ENCODE measurements around the gene PUM2. TPM values are rescaled to one million over a fixed set of nuclear protein-coding genes. Genes with fewer than 3 reads are reported as not detected.
"Not testable (repeated sequence)": the region's sequence is repeated elsewhere in the genome, so short reads cannot be mapped to it uniquely, and the experiment has no call there.

PUM2 gene
- polyA plus RNA-seq, 4 donors = 26.2 to 90.2 (median 31.9) TPM

DNA sequence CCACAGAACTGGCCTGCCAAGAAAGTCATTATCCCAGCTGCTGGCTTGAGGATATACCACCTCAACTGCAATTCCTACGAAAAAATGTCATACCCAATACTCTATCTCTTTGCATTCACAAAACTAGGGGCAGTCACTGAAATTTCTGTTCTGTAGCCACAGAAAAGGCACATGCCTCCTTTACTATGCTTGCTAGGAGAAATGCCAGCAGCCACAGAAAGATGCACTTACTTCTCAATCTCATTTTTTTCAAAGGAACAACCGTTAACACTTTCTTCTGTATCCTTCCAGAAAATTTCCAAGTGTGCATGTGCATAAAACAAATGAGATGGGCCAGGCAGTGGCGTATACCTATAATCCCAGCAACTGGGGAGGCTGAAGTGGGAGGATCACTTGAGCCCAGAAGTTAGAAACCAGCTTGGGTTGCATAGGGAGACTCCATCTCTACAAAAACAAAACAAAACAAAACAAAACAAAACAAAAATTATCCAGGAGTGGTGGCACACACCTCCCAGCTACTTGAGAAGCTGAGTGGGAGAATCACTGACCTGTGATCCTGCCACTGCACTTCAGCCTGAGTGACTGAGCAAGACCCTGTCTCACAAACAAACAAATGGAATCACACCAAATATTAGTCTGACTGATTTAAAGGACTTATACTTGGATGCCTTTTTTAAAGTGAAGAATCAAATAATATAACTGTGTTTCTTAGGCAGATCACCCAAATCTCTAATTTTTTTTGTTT is 22.4 kb upstream of the PUM2 start:
- WGBS, 3 donors = 57 to 68% (median 65%) methylated on average over 3 of the region's 3 CpGs
- Histone ChIP-seq H3K4me3 (ENCODE audit: low read depth in 1 of 3, low read length in 3 of 3) (no peak overlapping the region), H3K27ac (ENCODE audit: low read depth in 1 of 3, low read length in 2 of 3) (no peak overlapping the region), H3K9me3 (ENCODE audit: control insufficient read depth in 2 of 2, insufficient read depth in 1 of 2, low read depth in 1 of 2, low read length in 1 of 2) (peaks cover 0 to under 1% of the 10 kb centered on the region in 2 donors), H3K27me3 (ENCODE audit: control insufficient read depth in 3 of 3, insufficient read depth in 3 of 3, low read length in 3 of 3) (no peaks in the 10 kb centered on the region), H3K36me3 (ENCODE audit: control insufficient read depth in 3 of 3, insufficient read depth in 2 of 3, low read depth in 1 of 3, low read length in 3 of 3) (no peaks in the 10 kb centered on the region), H3K4me1 (ENCODE audit: control insufficient read depth in 3 of 3, insufficient read depth in 2 of 3, low read depth in 1 of 3, low read length in 2 of 3) (peaks cover 0 to 2% (median 0%) of the 10 kb centered on the region in 3 donors)
- DNase-seq = no peak
- no peak for FAIRE-seq

DNA sequence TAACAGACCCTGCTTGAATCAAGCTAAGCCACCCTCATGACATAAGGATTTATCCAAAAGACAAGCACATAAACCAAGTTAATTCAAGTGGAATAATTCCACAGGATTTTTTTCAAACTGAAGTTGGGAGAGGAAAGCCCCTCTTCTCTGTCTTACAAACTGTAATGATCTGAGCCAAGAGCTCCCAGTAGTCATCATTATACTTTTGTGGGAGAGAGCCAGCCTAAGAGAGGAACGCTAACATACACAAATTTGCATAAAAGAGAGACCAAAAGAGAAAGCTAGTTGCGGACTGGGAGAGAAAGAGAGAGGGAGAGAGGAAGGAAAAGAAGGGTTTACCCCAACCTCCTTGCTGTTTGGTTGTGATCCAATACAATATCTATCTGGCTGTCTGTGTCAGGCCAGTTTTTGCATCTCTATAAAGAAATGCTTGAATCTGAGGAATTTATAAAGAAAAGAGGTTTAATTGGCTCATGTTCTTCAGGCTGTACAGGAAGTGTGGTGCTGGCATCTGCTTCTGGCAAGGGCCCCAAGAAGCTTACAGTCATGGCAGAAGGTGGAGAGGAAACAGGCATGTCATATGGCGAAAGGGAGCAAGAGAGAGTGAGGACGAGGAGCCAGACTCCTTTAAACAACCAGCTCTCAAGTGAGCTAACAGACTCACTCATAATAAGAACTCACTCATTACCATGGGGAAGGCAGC is 20.8 kb upstream of the PUM2 start:
- H3K9me3 ChIP-seq (ENCODE audit: control insufficient read depth in 2 of 2, insufficient read depth in 1 of 2, low read depth in 1 of 2, low read length in 1 of 2) = peaks cover 0 to 8% of the 10 kb centered on the region in 2 donors
- peak overlapping the region in 1 of 3 donors; percentile 42 for H3K27ac ChIP-seq (ENCODE audit: low read depth in 1 of 3, low read length in 2 of 3)
- H3K27me3 ChIP-seq (ENCODE audit: control insufficient read depth in 3 of 3, insufficient read depth in 3 of 3, low read length in 3 of 3) = no peaks in the 10 kb centered on the region
- H3K4me3 ChIP-seq (ENCODE audit: low read depth in 1 of 3, low read length in 3 of 3) = no peak overlapping the region
- 66 to 79% (median 77%) methylated on average over 4 of the region's 4 CpGs for WGBS, 3 donors
- H3K36me3 ChIP-seq (ENCODE audit: control insufficient read depth in 3 of 3, insufficient read depth in 2 of 3, low read depth in 1 of 3, low read length in 3 of 3) = no peaks in the 10 kb centered on the region
- H3K4me1 ChIP-seq (ENCODE audit: control insufficient read depth in 3 of 3, insufficient read depth in 2 of 3, low read depth in 1 of 3, low read length in 2 of 3) = peaks cover 0 to 2% (median 0%) of the 10 kb centered on the region in 3 donors
- no peak for FAIRE-seq
- DNase-seq = no peak

DNA sequence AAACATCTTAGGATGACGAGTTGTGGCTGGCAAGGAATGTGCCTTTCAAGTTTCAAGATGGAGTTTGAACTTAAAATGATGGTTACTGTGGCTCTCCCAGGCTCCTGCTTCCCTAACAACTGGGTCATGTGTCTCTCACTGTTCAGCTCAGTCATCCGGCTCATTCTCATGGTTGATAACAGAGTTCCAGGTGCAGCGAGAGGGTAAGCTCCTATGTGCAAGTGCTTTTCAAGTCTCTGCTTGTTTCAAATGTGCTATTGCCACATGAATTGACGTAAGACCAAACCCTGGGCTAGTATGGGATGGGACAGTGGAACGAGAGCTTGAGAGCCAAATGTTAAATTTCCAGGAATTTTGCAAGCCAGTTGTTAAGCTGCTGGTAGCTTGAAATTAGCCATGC is 19.5 kb upstream of the PUM2 start:
- Histone ChIP-seq H3K4me1 (ENCODE audit: control insufficient read depth in 3 of 3, insufficient read depth in 2 of 3, low read depth in 1 of 3, low read length in 2 of 3) (peaks cover 0 to 2% (median 0%) of the 10 kb centered on the region in 3 donors), H3K4me3 (ENCODE audit: low read depth in 1 of 3, low read length in 3 of 3) (no peak overlapping the region), H3K36me3 (ENCODE audit: control insufficient read depth in 3 of 3, insufficient read depth in 2 of 3, low read depth in 1 of 3, low read length in 3 of 3) (no peaks in the 10 kb centered on the region), H3K27me3 (ENCODE audit: control insufficient read depth in 3 of 3, insufficient read depth in 3 of 3, low read length in 3 of 3) (no peaks in the 10 kb centered on the region), H3K27ac (ENCODE audit: low read depth in 1 of 3, low read length in 2 of 3) (no peak overlapping the region), H3K9me3 (ENCODE audit: control insufficient read depth in 2 of 2, insufficient read depth in 1 of 2, low read depth in 1 of 2, low read length in 1 of 2) (peaks cover 0 to 8% of the 10 kb centered on the region in 2 donors)
- DNase-seq = peak; percentile 37 to 72
- FAIRE-seq = no peak
- whole genome bisulfite sequencing, 3 donors = 21 to 44% (median 26%) methylated on average over 5 of the region's 5 CpGs

DNA sequence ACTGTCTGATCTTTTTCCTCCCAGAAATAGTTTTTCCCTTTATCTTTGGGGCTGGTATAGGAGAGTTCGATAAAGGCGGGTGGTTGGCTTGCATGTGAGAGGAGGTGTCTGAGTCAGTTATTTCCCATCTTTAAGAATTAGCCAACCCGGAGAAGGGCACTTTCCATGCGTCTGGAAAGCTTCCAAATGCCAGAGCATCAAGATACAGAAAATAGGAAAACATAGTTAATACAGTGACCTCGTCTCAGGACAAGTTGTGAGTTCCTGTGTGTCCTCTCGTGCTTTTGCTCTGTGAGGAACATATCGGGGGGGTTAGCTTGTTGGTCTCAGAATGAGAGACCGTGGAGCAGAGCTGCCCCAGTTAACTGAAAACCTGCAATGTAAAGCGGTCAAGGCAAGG is 18.7 kb upstream of the PUM2 start:
- peaks cover 0 to 8% of the 10 kb centered on the region in 2 donors for H3K9me3 ChIP-seq (ENCODE audit: control insufficient read depth in 2 of 2, insufficient read depth in 1 of 2, low read depth in 1 of 2, low read length in 1 of 2)
- H3K4me3 ChIP-seq (ENCODE audit: low read depth in 1 of 3, low read length in 3 of 3) = no peak overlapping the region
- no peaks in the 10 kb centered on the region for H3K36me3 ChIP-seq (ENCODE audit: control insufficient read depth in 3 of 3, insufficient read depth in 2 of 3, low read depth in 1 of 3, low read length in 3 of 3)
- FAIRE-seq = no peak
- WGBS, 3 donors = 78 to 93% (median 81%) methylated on average over 9 of the region's 9 CpGs
- no peak overlapping the region for H3K27ac ChIP-seq (ENCODE audit: low read depth in 1 of 3, low read length in 2 of 3)
- no peaks in the 10 kb centered on the region for H3K27me3 ChIP-seq (ENCODE audit: control insufficient read depth in 3 of 3, insufficient read depth in 3 of 3, low read length in 3 of 3)
- peaks cover 0 to 2% (median 0%) of the 10 kb centered on the region in 3 donors for H3K4me1 ChIP-seq (ENCODE audit: control insufficient read depth in 3 of 3, insufficient read depth in 2 of 3, low read depth in 1 of 3, low read length in 2 of 3)
- no peak for DNase-seq

DNA sequence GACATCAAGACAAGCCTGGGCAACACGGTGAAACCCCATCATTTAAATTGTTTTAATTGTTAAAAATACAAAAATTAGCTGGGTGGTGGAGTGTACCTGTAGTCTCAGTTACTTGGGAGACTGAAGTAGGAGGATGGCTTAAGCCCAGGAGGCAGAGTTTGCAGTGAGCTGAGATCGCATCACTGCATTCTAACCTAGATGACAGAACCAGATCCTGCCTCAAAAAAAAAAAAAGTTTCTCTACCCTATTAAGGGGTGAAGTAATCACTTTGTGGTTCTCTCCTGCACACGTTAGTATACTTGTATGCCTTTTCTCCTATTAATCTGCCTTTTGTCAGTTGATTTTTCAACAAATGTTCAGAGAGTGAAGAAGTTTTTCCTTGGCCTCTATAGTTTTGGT is 18.1 kb upstream of the PUM2 start:
- no peak overlapping the region for H3K4me3 ChIP-seq (ENCODE audit: low read depth in 1 of 3, low read length in 3 of 3)
- no peak for DNase-seq
- peaks cover 0 to 8% of the 10 kb centered on the region in 2 donors for H3K9me3 ChIP-seq (ENCODE audit: control insufficient read depth in 2 of 2, insufficient read depth in 1 of 2, low read depth in 1 of 2, low read length in 1 of 2)
- 85 to 87% (median 86%) methylated on average over 3 of the region's 3 CpGs for WGBS, 3 donors
- no peaks in the 10 kb centered on the region for H3K36me3 ChIP-seq (ENCODE audit: control insufficient read depth in 3 of 3, insufficient read depth in 2 of 3, low read depth in 1 of 3, low read length in 3 of 3)
- H3K4me1 ChIP-seq (ENCODE audit: control insufficient read depth in 3 of 3, insufficient read depth in 2 of 3, low read depth in 1 of 3, low read length in 2 of 3) = peaks cover 0 to 2% (median 0%) of the 10 kb centered on the region in 3 donors
- H3K27ac ChIP-seq (ENCODE audit: low read depth in 1 of 3, low read length in 2 of 3) = no peak overlapping the region
- no peaks in the 10 kb centered on the region for H3K27me3 ChIP-seq (ENCODE audit: control insufficient read depth in 3 of 3, insufficient read depth in 3 of 3, low read length in 3 of 3)
- FAIRE-seq = no peak

DNA sequence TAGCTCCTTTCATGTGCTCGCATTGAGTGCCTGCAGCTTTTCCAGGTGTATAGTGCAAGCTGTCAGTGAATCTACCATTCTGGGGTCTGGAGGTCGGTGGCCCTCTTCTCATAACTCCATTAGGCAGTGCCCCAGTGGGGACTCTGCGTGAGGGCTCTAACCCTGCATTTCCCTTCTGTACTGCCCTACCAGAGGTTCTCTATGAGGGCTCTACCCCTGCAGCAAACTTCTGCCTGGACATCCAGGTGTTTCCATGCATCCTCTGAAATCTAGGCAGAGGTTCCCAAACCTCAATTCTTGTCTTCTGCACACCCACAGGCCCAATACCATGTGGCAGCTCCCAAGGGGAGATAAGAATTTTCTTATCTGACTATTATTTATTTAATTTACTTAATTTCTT is 17.3 kb upstream of the PUM2 start:
- not testable (repeated sequence) for H3K4me3 ChIP-seq (ENCODE audit: low read depth in 1 of 3, low read length in 3 of 3); H3K4me1 ChIP-seq (ENCODE audit: control insufficient read depth in 3 of 3, insufficient read depth in 2 of 3, low read depth in 1 of 3, low read length in 2 of 3); FAIRE-seq; H3K9me3 ChIP-seq (ENCODE audit: control insufficient read depth in 2 of 2, insufficient read depth in 1 of 2, low read depth in 1 of 2, low read length in 1 of 2); H3K36me3 ChIP-seq (ENCODE audit: control insufficient read depth in 3 of 3, insufficient read depth in 2 of 3, low read depth in 1 of 3, low read length in 3 of 3); H3K27ac ChIP-seq (ENCODE audit: low read depth in 1 of 3, low read length in 2 of 3); DNase-seq; H3K27me3 ChIP-seq (ENCODE audit: control insufficient read depth in 3 of 3, insufficient read depth in 3 of 3, low read length in 3 of 3)
- WGBS, 3 donors = 83 to 97% (median 94%) methylated on average over 3 of the region's 3 CpGs

DNA sequence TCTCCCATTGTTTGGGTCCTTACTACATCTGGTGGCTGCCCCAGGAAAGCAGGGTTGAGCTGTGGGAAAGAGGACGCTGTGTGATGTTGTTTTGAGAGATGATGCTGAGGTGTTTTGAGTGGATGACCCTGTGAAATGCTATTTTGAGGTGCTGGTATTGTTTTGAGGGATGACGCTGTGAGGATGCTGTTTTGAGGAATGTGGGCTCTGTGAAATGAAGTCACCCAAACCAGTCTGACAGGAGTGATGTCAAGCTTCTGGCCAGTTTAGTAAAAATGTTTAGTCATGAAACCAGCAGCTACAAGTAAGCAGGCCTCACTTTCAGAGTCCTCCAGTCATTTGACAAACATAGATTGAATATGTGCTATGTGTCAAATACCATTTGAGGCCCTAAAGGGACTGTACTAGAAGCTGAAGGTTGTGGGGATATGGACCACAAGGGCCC is 16.1 kb upstream of the PUM2 start:
- no peaks in the 10 kb centered on the region for H3K27me3 ChIP-seq (ENCODE audit: control insufficient read depth in 3 of 3, insufficient read depth in 3 of 3, low read length in 3 of 3)
- no peaks in the 10 kb centered on the region for H3K36me3 ChIP-seq (ENCODE audit: control insufficient read depth in 3 of 3, insufficient read depth in 2 of 3, low read depth in 1 of 3, low read length in 3 of 3)
- DNase-seq (no peak), FAIRE-seq (no peak)
- 76 to 86% (median 83%) methylated on average over 2 of the region's 2 CpGs for WGBS, 3 donors
- H3K27ac ChIP-seq (ENCODE audit: low read depth in 1 of 3, low read length in 2 of 3) = no peak overlapping the region
- H3K4me3 ChIP-seq (ENCODE audit: low read depth in 1 of 3, low read length in 3 of 3) = no peak overlapping the region
- H3K4me1 ChIP-seq (ENCODE audit: control insufficient read depth in 3 of 3, insufficient read depth in 2 of 3, low read depth in 1 of 3, low read length in 2 of 3) = peaks cover 0 to 2% (median 0%) of the 10 kb centered on the region in 3 donors
- H3K9me3 ChIP-seq (ENCODE audit: control insufficient read depth in 2 of 2, insufficient read depth in 1 of 2, low read depth in 1 of 2, low read length in 1 of 2) = peaks cover 0 to 8% of the 10 kb centered on the region in 2 donors

DNA sequence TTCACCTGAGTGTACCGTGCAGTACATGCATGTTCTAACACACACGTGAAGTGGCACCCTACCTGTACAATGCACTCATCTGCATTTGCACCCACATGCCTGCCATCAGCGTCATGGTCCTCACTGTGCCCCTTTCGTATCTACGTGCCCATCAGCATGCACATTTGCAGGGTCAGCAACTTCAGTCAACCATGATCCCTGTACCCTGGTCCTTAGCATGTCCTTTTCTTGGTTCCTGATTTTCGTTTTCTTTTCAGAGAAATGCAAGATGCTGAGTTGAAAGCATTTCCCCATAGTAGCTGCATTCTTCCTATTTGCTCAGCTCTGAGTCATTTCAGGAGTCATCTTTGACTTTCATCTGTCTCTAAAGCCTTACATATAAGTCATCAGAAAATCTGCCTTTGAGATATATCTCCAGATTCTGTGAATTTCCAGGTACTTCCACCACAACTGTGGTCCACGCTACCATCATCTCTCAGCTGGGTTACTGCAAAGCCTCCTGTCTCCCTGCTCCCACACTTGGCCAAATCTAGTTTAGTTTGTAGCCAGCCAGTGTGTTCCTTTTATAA is 14.7 kb upstream of the PUM2 start:
- 71 to 84% (median 75%) methylated on average over 7 of the region's 7 CpGs for WGBS, 3 donors
- Histone ChIP-seq H3K27ac (ENCODE audit: low read depth in 1 of 3, low read length in 2 of 3) (no peak overlapping the region), H3K9me3 (ENCODE audit: control insufficient read depth in 2 of 2, insufficient read depth in 1 of 2, low read depth in 1 of 2, low read length in 1 of 2) (peaks cover 0 to 8% of the 10 kb centered on the region in 2 donors), H3K27me3 (ENCODE audit: control insufficient read depth in 3 of 3, insufficient read depth in 3 of 3, low read length in 3 of 3) (no peaks in the 10 kb centered on the region), H3K4me3 (ENCODE audit: low read depth in 1 of 3, low read length in 3 of 3) (no peak overlapping the region), H3K4me1 (ENCODE audit: control insufficient read depth in 3 of 3, insufficient read depth in 2 of 3, low read depth in 1 of 3, low read length in 2 of 3) (peaks cover 0 to under 1% (median 0%) of the 10 kb centered on the region in 3 donors), H3K36me3 (ENCODE audit: control insufficient read depth in 3 of 3, insufficient read depth in 2 of 3, low read depth in 1 of 3, low read length in 3 of 3) (no peaks in the 10 kb centered on the region)
- no peak for FAIRE-seq
- DNase-seq = no peak

Measured in small intestine (tissue), 7 donors.